ENCODE data around the gene TK2. TPM values are rescaled to one million over a fixed set of nuclear protein-coding genes. Genes with fewer than 3 reads are reported as not detected.

The TK2 gene
- total RNA-seq, 1 experiment from 2014 or later, result 31.2 TPM

GRCh38 chr16:66487580-66488275 is 62.2 kb downstream of the TK2 start:
- TF ChIP-seq, protein P1, sequence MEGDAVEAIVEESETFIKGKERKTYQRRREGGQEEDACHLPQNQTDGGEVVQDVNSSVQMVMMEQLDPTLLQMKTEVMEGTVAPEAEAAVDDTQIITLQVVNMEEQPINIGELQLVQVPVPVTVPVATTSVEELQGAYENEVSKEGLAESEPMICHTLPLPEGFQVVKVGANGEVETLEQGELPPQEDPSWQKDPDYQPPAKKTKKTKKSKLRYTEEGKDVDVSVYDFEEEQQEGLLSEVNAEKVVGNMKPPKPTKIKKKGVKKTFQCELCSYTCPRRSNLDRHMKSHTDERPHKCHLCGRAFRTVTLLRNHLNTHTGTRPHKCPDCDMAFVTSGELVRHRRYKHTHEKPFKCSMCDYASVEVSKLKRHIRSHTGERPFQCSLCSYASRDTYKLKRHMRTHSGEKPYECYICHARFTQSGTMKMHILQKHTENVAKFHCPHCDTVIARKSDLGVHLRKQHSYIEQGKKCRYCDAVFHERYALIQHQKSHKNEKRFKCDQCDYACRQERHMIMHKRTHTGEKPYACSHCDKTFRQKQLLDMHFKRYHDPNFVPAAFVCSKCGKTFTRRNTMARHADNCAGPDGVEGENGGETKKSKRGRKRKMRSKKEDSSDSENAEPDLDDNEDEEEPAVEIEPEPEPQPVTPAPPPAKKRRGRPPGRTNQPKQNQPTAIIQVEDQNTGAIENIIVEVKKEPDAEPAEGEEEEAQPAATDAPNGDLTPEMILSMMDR (IDR thresholded peaks at IDR 0.05; ENCODE audit: unreplicated experiment), result no peak
- peaks cover 32% of the 10 kb centered on the region for H3K4me1 Mint-ChIP-seq (ENCODE audit: insufficient read depth, unreplicated experiment)
- no peak for DNase-seq (ENCODE audit: unreplicated experiment)
- no peak overlapping the region for H3K4me3 Mint-ChIP-seq (ENCODE audit: unreplicated experiment)
- BruUV-seq (replicated peaks), result no TSS peak
- intact Hi-C loops (cut with micrococcal nuclease), result loop anchor here (2.0 kb wide), 1 partner anchor 15 kb away; no protein-coding TSS in a partner anchor
- H3K27me3 Mint-ChIP-seq (ENCODE audit: insufficient read depth, unreplicated experiment), result no peaks in the 10 kb centered on the region
- H3K9me3 Mint-ChIP-seq (ENCODE audit: unreplicated experiment), result no peaks in the 10 kb centered on the region
- ChIA-PET CTCF (interaction anchor here (0.5 to 11.3 kb wide), 8 partner anchors 14 to 381 kb away, joined by 3 to 189 read pairs (median 4); no protein-coding TSS in a partner anchor), POLR2A (interaction anchor here (0.6 to 2.5 kb wide), 4 partner anchors 21 to 81 kb away, joined by 3 to 9 read pairs (median 8); no protein-coding TSS in a partner anchor)
- H3K36me3 Mint-ChIP-seq (ENCODE audit: insufficient read depth, unreplicated experiment), result peaks cover 6% of the 10 kb centered on the region
- H3K27ac Mint-ChIP-seq (ENCODE audit: low read depth, unreplicated experiment), result peak overlapping the region; percentile 55

GRCh38 chr16:66486773-66487579 is 62.9 kb downstream of the TK2 start:
- no peak overlapping the region for H3K4me3 Mint-ChIP-seq (ENCODE audit: unreplicated experiment)
- ChIA-PET POLR2A (interaction anchor here (0.6 to 2.5 kb wide), 6 partner anchors 16 to 134 kb away, joined by 3 to 9 read pairs (median 6); no protein-coding TSS in a partner anchor), CTCF (interaction anchor here (0.6 to 11.3 kb wide), 8 partner anchors 13 to 381 kb away, joined by 3 to 189 read pairs (median 4); no protein-coding TSS in a partner anchor)
- TF ChIP-seq, protein P1 (IDR thresholded peaks at IDR 0.05; ENCODE audit: unreplicated experiment), result no peak
- no peaks in the 10 kb centered on the region for H3K27me3 Mint-ChIP-seq (ENCODE audit: insufficient read depth, unreplicated experiment)
- peaks cover 32% of the 10 kb centered on the region for H3K4me1 Mint-ChIP-seq (ENCODE audit: insufficient read depth, unreplicated experiment)
- BruUV-seq (replicated peaks), result no TSS peak
- DNase-seq (ENCODE audit: unreplicated experiment), result peak; percentile 69
- H3K36me3 Mint-ChIP-seq (ENCODE audit: insufficient read depth, unreplicated experiment), result peaks cover 6% of the 10 kb centered on the region
- peak overlapping the region; percentile 55 for H3K27ac Mint-ChIP-seq (ENCODE audit: low read depth, unreplicated experiment)
- no peaks in the 10 kb centered on the region for H3K9me3 Mint-ChIP-seq (ENCODE audit: unreplicated experiment)
- intact Hi-C loops (cut with micrococcal nuclease), result loop anchor here (2.0 kb wide), 1 partner anchor 16 kb away; no protein-coding TSS in a partner anchor

DNA sequence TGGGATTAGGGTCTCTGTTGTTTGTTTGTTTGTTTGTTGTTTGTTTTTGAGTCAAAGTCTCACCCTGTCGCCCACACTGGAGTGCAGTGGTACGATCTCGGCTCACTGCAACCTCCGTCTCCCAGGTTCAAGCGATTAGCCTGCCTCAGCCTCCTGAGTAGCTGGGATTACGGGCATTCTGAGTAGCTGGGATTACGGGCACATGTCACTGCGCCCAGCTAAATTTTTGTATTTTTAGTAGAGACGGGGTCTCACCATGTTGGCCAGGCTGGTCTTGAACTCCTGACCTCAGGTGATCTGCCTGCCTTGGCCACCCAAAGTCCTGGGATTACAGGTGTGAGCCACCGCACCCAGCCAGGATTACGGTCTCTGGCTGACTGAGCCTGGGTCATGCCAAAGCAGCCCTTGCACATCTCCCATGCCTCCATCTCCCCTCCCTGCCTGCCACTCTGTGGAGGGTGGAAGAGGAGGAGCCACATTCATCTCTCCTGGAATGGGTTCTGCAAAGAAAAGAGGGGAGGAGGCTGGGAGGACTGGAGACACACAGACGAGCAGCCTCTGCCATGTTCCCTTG is 63.6 kb downstream of the TK2 start:
- DNase-seq (ENCODE audit: unreplicated experiment), result no peak
- Mint-ChIP-seq H3K27me3 (ENCODE audit: insufficient read depth, unreplicated experiment) (no peaks in the 10 kb centered on the region), H3K4me1 (ENCODE audit: insufficient read depth, unreplicated experiment) (peaks cover 32% of the 10 kb centered on the region), H3K27ac (ENCODE audit: low read depth, unreplicated experiment) (peak overlapping the region; percentile 55), H3K9me3 (ENCODE audit: unreplicated experiment) (no peaks in the 10 kb centered on the region), H3K36me3 (ENCODE audit: insufficient read depth, unreplicated experiment) (peaks cover 6% of the 10 kb centered on the region), H3K4me3 (ENCODE audit: unreplicated experiment) (no peak overlapping the region)
- intact Hi-C loops (cut with micrococcal nuclease), result loop anchor here (2.0 kb wide), 1 partner anchor 17 kb away; no protein-coding TSS in a partner anchor
- POLR2A ChIA-PET, result interaction anchor here (0.7 to 2.5 kb wide), 6 partner anchors 16 to 135 kb away, joined by 3 to 9 read pairs (median 6); no protein-coding TSS in a partner anchor
- CTCF ChIA-PET, result interaction anchor here (0.6 to 11.3 kb wide), 8 partner anchors 13 to 115 kb away, joined by 3 to 189 read pairs (median 5); no protein-coding TSS in a partner anchor
- TF ChIP-seq, protein P1 (IDR thresholded peaks at IDR 0.05; ENCODE audit: unreplicated experiment), result no peak
- no TSS peak for BruUV-seq (replicated peaks)

Measured in MCF 10A (cell line).